Measurements from ENCODE around the gene SNRNP48.

- TF ChIP-seq EZH2 (IDR thresholded peaks at IDR 0.05; ENCODE audit: insufficient read depth, poor library complexity, severe bottlenecking) (no peak), EZH2phosphoT487 (IDR thresholded peaks at IDR 0.05; ENCODE audit: insufficient read depth, low read depth) (no peak)
These were observed 44.5 kb upstream of the SNRNP48 start for GRCh38 chr6:7545316-7546019.
